Activated T-helper 17 cell treated with anti-CD3 and anti-CD28 coated beads, Interleukin-2, amount 50 U/mL, for 72 hours (primary cell): ENCODE measurements around the gene SOS2. TPM values are rescaled to one million over a fixed set of nuclear protein-coding genes. Genes with fewer than 3 reads are reported as not detected.
A peak's percentile ranks its signal among the peaks of the same experiment; 100 is the strongest.

Experiments used
- ATAC-seq: fragments of 150-1000 bp; cut with Tn5 transposase; replicated peaks from 2 replicates; pipeline ENCODE4 v1.10.0; 2021; ENCODE audit warnings: mild to moderate bottlenecking, moderate library complexity
- H3K27ac Mint-ChIP-seq: one replicate; pipeline ENCODE4 v1.8.0; 2022; ENCODE audit warnings: mixed read lengths
- H3K27me3 Mint-ChIP-seq: one replicate; pipeline ENCODE4 v1.8.0; 2022; ENCODE audit warnings: mixed read lengths
- H3K36me3 Mint-ChIP-seq: one replicate; pipeline ENCODE4 v1.8.0; 2022; ENCODE audit warnings: low read depth, mild to moderate bottlenecking, mixed read lengths
- H3K4me1 Mint-ChIP-seq: one replicate; pipeline ENCODE4 v1.8.0; 2022; ENCODE audit warnings: mixed read lengths
- H3K4me3 Mint-ChIP-seq: one replicate; pipeline ENCODE4 v1.8.0; 2022; ENCODE audit warnings: mild to moderate bottlenecking, mixed read lengths
- H3K9me3 Mint-ChIP-seq: one replicate; pipeline ENCODE4 v1.8.0; 2022; ENCODE audit warnings: mixed read lengths
- total RNA-seq, 2 donors: library from RNA; stranded (reverse); gene quantifications; one replicate each; pipeline ENCODE4 v1.2.3, GENCODE V29; 2022

The SOS2 gene
- total RNA-seq, 2 donors from 2014 or later = 16.4 to 37.6 TPM

- Mint-ChIP-seq H3K27ac (peak within 1 kb of the TSS; percentile 95), H3K36me3 (peaks cover 69% of the 10 kb centered on the region), H3K27me3 (no peaks in the 10 kb centered on the region), H3K4me3 (peak within 1 kb of the TSS; percentile 90), H3K9me3 (no peaks in the 10 kb centered on the region), H3K4me1 (peaks cover 11% of the 10 kb centered on the region)
- ATAC-seq = peak; percentile 100
These were observed 115.0 kb downstream of the SOS2 start, which contains the start of gene VCPKMT for GRCh38 chr14:50116181-50116956. Gene VCPKMT (minus strand): TSS chr14:50116572. CDS start chr14:50116552, 20 bp downstream.

GRCh38 chr14:50113381-50114035 is 117.9 kb downstream of the SOS2 start:
- peaks cover 93% of the 10 kb centered on the region for H3K36me3 Mint-ChIP-seq

GRCh38 chr14:50110323-50111037 is 120.9 kb downstream of the SOS2 start:
- Mint-ChIP-seq H3K4me1 (peaks cover 21% of the 10 kb centered on the region), H3K4me3 (peak overlapping the region; percentile 50), H3K27me3 (no peaks in the 10 kb centered on the region), H3K27ac (peak overlapping the region; percentile 68), H3K9me3 (no peaks in the 10 kb centered on the region), H3K36me3 (peaks cover 93% of the 10 kb centered on the region)
- ATAC-seq = peak; percentile 80

More at GRCh38 chr14:50113381-50114035, 117.9 kb downstream of the SOS2 start:
- peak overlapping the region; percentile 61 for H3K4me3 Mint-ChIP-seq
- H3K27ac Mint-ChIP-seq = peak overlapping the region; percentile 52
- H3K27me3 Mint-ChIP-seq = no peaks in the 10 kb centered on the region
- H3K9me3 Mint-ChIP-seq = no peaks in the 10 kb centered on the region
- peaks cover 25% of the 10 kb centered on the region for H3K4me1 Mint-ChIP-seq
- ATAC-seq = no peak

DNA sequence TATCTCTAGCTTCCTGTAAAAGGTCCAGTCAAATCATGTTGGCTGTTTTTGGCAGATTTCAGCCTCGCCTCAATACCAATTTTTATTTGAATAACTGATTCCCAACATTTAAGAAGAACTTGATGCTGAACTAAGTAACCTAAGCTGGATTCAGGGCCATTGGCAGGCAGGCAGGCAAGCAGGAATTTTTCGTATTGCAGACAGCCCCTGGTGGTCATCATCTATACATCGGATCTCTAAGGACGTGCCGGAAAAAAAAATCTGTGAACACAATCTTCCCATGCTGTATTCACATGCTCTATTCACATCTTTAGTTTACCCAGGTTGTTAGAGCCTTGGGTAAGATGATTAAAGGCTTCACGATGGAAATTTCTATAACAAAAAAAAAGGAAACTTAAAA is 122.0 kb downstream of the SOS2 start:
- Mint-ChIP-seq H3K4me3 (no peak overlapping the region), H3K27ac (no peak overlapping the region), H3K4me1 (peaks cover 20% of the 10 kb centered on the region), H3K27me3 (no peaks in the 10 kb centered on the region), H3K9me3 (no peaks in the 10 kb centered on the region), H3K36me3 (peaks cover 82% of the 10 kb centered on the region)
- no peak for ATAC-seq

DNA sequence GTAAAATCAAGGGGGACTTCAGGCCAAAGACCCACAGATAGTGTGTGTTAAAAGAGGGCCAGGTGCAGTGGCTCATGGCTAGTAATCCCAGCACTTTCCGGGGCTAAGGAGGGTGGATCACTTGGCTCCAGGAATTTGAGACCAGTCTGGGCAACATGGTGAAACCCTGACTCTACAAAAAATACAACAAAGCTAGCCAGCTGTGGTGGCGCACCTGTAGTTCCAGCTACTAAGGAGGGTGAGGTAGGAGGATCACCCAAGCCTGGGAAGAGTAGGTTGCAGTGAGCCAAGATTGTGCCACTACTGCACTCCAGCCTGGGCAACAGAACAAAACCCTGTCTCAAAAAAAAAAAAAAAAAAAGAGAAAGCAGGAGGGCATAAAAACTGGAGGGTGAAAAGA is 123.5 kb downstream of the SOS2 start:
- Mint-ChIP-seq H3K4me3 (no peak overlapping the region), H3K27me3 (no peaks in the 10 kb centered on the region), H3K27ac (peak overlapping the region; percentile 62), H3K9me3 (no peaks in the 10 kb centered on the region), H3K36me3 (peaks cover 78% of the 10 kb centered on the region), H3K4me1 (peaks cover 22% of the 10 kb centered on the region)
- ATAC-seq = no peak

- Mint-ChIP-seq H3K4me3 (no peak overlapping the region), H3K9me3 (no peaks in the 10 kb centered on the region), H3K27ac (peak overlapping the region; percentile 62), H3K36me3 (peaks cover 63% of the 10 kb centered on the region), H3K27me3 (no peaks in the 10 kb centered on the region), H3K4me1 (peaks cover 19% of the 10 kb centered on the region)
- ATAC-seq = no peak
These were observed 125.2 kb downstream of the SOS2 start for GRCh38 chr14:50106178-50106577.

DNA sequence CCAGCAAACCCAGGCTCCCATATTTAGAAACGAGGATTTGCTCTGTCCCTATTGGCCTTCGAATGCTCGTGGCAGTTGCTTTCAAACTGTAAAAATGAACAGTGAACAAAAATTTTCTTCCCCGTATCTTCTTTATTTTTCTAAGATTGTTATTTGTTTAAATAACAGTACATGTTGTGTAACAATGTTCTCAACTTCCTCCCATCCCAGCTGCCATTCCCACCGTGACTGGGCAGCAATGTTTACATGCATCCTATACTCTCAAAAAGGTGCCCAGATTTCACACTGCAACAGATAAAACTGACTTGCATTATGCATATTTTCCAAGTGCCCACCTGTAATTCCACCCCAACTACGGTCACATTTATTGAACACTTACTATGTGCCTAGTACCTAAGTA is 127.8 kb downstream of the SOS2 start:
- peak overlapping the region; percentile 47 for H3K27ac Mint-ChIP-seq
- H3K27me3 Mint-ChIP-seq = no peaks in the 10 kb centered on the region
- H3K4me3 Mint-ChIP-seq = peak overlapping the region; percentile 73
- H3K36me3 Mint-ChIP-seq = peaks cover 37% of the 10 kb centered on the region
- peaks cover 21% of the 10 kb centered on the region for H3K4me1 Mint-ChIP-seq
- ATAC-seq = no peak
- no peaks in the 10 kb centered on the region for H3K9me3 Mint-ChIP-seq

DNA sequence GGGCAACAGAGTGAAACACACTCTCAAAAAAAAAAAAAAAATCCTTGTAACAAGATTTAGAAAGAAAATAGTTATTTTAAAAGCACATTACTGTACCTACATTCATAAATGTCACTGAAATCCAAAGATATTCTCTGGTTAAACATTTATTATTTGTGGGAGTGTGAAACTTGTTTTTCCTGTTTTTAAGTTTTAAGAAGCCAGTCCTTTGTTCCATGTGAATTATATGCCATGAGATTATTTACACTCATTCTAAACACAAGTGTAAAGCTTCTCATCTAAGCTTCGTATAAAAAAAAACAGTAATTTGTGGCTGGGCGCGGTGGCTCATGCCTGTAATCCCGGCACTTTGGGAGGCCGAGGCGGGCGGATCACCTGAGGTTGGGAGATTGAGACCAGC is 130.0 kb downstream of the SOS2 start:
- no peaks in the 10 kb centered on the region for H3K9me3 Mint-ChIP-seq
- ATAC-seq = no peak
- H3K36me3 Mint-ChIP-seq = peaks cover 17% of the 10 kb centered on the region
- H3K27me3 Mint-ChIP-seq = no peaks in the 10 kb centered on the region
- no peak overlapping the region for H3K27ac Mint-ChIP-seq
- H3K4me1 Mint-ChIP-seq = peaks cover 29% of the 10 kb centered on the region
- no peak overlapping the region for H3K4me3 Mint-ChIP-seq

DNA sequence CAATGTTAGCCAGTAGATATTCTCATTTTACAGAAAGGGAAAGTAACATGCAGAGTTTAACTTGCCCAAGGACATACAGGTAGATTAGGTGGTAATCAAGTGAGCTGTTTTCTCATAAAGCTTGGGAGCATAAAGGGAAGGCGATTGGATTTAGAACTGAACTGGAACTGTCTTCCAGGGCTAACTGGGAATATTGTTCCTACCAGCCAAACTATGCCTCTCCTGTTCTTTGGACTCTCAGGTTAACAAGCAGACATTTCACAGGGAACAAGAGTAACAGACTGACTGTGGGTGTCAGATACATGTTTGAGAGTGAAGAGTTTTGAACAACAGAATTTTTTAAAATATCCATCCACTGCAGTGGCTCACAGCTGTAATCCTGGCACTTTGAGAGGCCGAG is 130.6 kb downstream of the SOS2 start:
- no peaks in the 10 kb centered on the region for H3K9me3 Mint-ChIP-seq
- H3K36me3 Mint-ChIP-seq = peaks cover 13% of the 10 kb centered on the region

DNA sequence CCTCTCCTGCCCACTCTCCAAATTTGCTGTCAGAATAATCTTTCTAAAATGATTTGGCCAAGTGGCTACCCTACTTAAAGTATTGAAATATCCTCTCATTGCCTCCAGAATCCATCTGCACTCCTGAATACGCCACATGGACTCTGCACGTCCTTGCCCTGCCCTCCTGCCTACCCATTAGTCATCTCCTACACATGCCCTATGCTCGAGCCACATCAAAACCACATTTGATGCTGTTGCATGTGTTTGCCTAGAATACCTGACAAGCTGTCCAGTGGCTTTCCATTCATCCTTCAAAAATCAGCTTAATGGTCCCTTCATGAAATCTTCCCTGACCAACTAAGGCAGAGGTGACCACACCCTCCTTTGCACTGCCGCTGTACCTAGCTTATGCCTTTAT is 132.0 kb downstream of the SOS2 start:
- peak; percentile 74 for ATAC-seq
- peaks cover 38% of the 10 kb centered on the region for H3K4me1 Mint-ChIP-seq
- H3K36me3 Mint-ChIP-seq = peaks cover 13% of the 10 kb centered on the region
- peak overlapping the region; percentile 4 for H3K27ac Mint-ChIP-seq
- H3K4me3 Mint-ChIP-seq = peak overlapping the region; percentile 30
- H3K27me3 Mint-ChIP-seq = no peaks in the 10 kb centered on the region
- H3K9me3 Mint-ChIP-seq = no peaks in the 10 kb centered on the region

More for the DNA sequence above, 130.6 kb downstream of the SOS2 start:
- Mint-ChIP-seq H3K4me3 (peak overlapping the region; percentile 30), H3K27me3 (no peaks in the 10 kb centered on the region), H3K27ac (peak overlapping the region; percentile 2), H3K4me1 (peaks cover 35% of the 10 kb centered on the region)
- no peak for ATAC-seq

GRCh38 chr14:50095895-50096294 is 135.5 kb downstream of the SOS2 start:
- H3K36me3 Mint-ChIP-seq = no peaks in the 10 kb centered on the region
- H3K27ac Mint-ChIP-seq = peak overlapping the region; percentile 4
- ATAC-seq = peak; percentile 74
- H3K27me3 Mint-ChIP-seq = no peaks in the 10 kb centered on the region
- peaks cover 42% of the 10 kb centered on the region for H3K4me1 Mint-ChIP-seq
- no peaks in the 10 kb centered on the region for H3K9me3 Mint-ChIP-seq
- peak overlapping the region; percentile 54 for H3K4me3 Mint-ChIP-seq

GRCh38 chr14:50094056-50094755 is 137.2 kb downstream of the SOS2 start:
- no peak overlapping the region for H3K4me3 Mint-ChIP-seq
- no peak for ATAC-seq
- no peaks in the 10 kb centered on the region for H3K36me3 Mint-ChIP-seq
- peaks cover 35% of the 10 kb centered on the region for H3K4me1 Mint-ChIP-seq
- no peak overlapping the region for H3K27ac Mint-ChIP-seq
- H3K9me3 Mint-ChIP-seq = no peaks in the 10 kb centered on the region
- no peaks in the 10 kb centered on the region for H3K27me3 Mint-ChIP-seq

- Mint-ChIP-seq H3K36me3 (no peaks in the 10 kb centered on the region), H3K27me3 (no peaks in the 10 kb centered on the region), H3K27ac (peak overlapping the region; percentile 9), H3K4me1 (peaks cover 37% of the 10 kb centered on the region), H3K9me3 (no peaks in the 10 kb centered on the region), H3K4me3 (no peak overlapping the region)
- ATAC-seq = no peak
These were observed 137.9 kb downstream of the SOS2 start for GRCh38 chr14:50093496-50093895.

DNA sequence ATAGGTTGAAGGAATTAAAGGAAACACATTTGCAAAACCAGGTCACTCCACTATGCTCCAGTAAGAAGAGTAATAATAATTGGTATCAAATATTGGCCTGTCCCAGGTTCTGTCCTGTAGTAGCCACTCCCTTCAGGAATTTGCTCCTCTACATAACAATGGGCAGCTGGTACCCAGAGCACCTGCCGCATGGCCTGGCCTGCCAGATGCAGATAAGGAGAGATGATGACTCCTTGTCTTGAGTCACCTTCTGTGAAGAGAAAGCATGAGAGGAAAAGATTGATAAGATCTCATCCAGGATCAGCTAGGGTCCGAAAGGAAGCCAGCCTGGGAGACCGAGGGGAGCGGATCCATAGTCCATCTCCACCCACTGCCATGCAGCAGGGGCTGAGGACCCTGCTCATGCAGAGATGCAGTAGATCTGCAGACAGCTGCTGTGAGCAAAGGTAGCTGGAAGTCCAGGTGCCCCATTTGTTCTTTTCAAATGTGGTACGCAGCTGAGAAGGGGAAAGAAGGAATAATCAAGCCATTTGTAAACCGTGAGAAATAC is 139.3 kb downstream of the SOS2 start:
- ATAC-seq = no peak
- peaks cover 13% of the 10 kb centered on the region for H3K36me3 Mint-ChIP-seq

More for the DNA sequence above, 139.3 kb downstream of the SOS2 start:
- peaks cover 49% of the 10 kb centered on the region for H3K4me1 Mint-ChIP-seq
- no peak overlapping the region for H3K27ac Mint-ChIP-seq
- H3K9me3 Mint-ChIP-seq = no peaks in the 10 kb centered on the region
- no peaks in the 10 kb centered on the region for H3K27me3 Mint-ChIP-seq
- H3K4me3 Mint-ChIP-seq = no peak overlapping the region
